NCI-H345 treated with DMSO at 0.1 percent for 48 hours (cell line): ENCODE data around the gene FBLN1.
"Not testable (repeated sequence)": the region's sequence is repeated elsewhere in the genome, so short reads cannot be mapped to it uniquely, and the experiment has no call there.

ENCODE experiments used
- DNase-seq: peaks from one replicate; lab custom pipeline; 2025; ENCODE audit not compliant: unreplicated experiment; lab: John Stamatoyannopoulos, UW

FBLN1 gene

DNA sequence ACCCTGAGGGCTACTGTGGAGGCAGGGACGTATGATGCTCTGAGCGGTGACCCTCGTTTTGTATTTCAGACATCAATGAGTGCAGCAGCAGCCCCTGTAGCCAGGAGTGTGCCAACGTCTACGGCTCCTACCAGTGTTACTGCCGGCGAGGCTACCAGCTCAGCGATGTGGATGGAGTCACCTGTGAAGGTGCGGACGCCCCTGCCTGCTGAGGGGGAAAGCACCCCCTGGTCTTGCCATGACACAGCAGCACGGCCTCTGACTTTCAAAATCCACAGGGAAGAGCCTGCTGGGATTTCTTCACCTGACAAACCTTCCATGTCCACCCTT, 44.3 kb downstream of the FBLN1 start:
- no peak for DNase-seq

DNA sequence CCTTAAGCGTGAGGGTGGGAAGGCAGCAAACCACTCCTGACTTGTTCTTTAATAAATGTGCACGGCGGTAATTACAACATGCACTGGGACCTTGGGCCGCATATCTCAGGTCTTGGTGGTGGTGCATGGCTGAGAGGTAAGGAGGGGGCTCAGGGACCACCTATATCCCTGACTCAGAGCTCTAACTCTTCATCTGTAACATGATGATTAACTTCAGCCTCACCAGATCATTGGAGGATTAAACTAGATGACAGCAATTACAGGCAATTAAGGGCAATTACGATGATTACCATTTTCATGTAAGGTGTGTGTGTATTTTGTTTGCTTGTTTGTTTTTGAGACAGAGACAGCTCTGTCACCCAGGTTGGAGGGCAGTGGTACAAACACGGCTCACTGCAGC, 45.0 kb downstream of the FBLN1 start:
- DNase-seq, result no peak

DNA sequence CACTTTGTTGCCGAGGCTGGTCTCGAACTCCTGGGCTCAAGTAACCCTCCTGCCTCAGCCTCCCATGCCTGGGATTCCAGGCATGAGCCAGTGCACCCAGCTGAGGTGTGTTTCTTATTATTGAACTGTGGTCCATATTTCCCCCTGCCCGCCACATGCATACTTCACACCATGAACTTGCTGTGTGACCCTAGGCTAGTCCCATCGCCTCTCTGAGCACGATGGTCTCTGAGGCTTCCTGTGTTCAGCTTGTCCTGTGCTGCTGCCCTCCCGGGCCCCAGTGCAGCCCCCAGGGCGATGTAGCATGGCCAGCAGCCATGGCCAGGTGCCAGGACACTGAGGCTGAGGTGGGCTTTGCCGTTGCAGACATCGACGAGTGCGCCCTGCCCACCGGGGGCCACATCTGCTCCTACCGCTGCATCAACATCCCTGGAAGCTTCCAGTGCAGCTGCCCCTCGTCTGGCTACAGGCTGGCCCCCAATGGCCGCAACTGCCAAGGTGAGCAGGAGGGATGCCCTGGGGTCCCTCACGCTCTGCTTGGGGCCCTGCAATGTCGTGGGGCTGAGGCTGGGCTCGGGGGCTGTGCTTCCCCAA, 45.7 kb downstream of the FBLN1 start:
- no peak for DNase-seq

GRCh38 chr22:45548991-45549761, 46.5 kb downstream of the FBLN1 start:
- DNase-seq, result no peak

DNA sequence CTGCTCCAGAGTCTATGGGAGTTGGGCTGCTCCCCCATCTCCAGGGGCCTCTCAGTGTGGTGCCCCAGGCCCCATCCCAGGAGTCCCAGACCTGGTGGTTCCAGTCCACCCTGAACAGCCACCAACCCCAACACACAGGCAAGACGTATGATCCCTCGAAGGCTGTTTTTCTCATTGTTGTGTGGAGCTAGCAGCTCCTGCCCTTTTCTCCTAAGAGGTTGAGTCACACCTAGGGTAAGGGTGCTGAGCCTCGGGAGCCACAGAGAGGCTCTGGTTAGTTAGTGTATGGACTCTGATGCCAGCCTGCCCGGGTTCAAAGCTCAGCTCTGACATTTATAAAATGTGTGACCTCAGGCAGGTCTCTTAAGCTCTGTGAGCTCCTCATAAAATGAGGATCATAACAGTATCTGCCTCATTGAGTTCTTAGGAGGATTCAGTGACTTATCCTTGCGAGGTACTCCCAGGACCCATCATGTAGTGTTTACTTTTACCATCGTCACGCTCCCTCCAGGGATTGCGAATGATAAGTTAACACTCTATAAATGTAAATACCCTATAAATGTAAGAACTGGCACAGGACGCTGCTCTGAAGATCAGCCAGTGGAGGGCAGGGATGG, 47.2 kb downstream of the FBLN1 start:
- no peak for DNase-seq

DNA sequence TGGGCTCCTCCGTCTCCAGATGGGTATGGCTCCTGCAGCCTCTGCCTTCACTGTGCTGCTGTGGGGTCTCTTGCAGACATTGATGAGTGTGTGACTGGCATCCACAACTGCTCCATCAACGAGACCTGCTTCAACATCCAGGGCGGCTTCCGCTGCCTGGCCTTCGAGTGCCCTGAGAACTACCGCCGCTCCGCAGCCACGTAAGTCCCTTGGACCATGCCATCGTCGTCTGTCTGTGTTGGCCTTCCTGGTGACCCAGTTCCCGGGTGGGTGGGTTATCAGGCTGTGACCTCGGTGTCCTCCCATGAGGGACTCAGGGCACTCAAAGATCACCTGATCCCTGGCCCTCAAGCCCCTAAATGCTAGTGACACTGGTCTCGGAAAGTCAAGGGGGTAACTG, 47.7 kb downstream of the FBLN1 start:
- no peak for DNase-seq

- DNase-seq, result no peak
Measured at GRCh38 chr22:45550891-45551290, 48.2 kb downstream of the FBLN1 start.

GRCh38 chr22:45551310-45552016, 48.8 kb downstream of the FBLN1 start:
- DNase-seq, result no peak

DNA sequence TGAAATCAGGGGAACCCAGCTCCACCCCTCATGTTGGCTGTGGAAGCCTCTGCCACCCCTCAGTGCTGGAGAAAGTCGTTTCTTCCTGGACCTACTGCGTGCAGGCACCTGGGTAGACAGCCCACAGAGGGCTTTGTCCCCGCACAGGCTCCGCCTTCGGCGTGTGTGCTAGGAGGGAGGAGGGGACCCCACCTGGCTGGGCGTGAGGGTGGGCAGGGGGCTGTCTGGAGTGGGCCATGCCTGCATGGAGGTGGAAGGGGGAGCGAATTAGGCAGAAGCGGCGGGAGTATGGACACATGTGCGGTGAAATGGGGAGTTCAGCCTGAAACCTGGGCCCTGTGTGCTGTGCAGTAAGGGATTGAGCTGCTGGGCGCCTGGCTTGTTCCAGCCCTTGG, 49.3 kb downstream of the FBLN1 start:
- DNase-seq, result no peak

- no peak for DNase-seq
Measured at GRCh38 chr22:45552580-45553350, 50.1 kb downstream of the FBLN1 start.

DNA sequence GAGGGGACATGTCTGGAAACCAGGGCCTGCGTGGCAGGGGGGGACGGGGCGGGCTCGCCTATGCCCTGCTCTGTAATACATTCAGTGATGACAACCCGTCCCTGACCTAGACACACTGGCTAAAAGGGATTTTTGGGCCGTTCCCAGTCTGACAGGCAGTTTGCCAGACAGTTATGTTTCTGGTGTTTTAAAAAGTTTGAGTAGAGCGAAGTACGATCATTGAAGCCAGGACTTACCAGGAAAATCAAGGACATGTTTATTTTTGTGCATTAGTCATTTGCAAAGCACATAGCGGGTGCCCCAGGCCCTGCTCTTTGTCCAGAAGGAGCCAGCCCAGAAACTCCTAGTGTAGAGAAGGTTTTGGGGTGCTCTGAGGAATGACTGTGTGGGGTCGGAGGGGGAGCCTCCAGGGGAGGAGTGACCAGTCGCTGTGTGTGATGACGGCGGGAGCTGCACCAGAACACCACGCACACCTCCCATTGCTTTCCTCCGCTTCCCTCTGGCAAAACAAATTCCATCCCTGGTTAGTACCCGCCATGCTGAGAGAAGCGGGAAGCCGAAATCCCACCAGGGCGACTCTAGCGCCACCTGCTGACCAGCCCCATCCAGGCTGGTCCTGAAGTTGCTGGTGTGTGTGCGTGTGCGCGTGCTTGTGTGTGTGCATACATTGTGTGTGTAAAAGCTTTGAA, 50.8 kb downstream of the FBLN1 start:
- peak; percentile 25 for DNase-seq

- no peak for DNase-seq
Measured at GRCh38 chr22:45554040-45554406, 51.3 kb downstream of the FBLN1 start.

- DNase-seq, result no peak
Measured at GRCh38 chr22:45554861-45555260, 52.2 kb downstream of the FBLN1 start.

DNA sequence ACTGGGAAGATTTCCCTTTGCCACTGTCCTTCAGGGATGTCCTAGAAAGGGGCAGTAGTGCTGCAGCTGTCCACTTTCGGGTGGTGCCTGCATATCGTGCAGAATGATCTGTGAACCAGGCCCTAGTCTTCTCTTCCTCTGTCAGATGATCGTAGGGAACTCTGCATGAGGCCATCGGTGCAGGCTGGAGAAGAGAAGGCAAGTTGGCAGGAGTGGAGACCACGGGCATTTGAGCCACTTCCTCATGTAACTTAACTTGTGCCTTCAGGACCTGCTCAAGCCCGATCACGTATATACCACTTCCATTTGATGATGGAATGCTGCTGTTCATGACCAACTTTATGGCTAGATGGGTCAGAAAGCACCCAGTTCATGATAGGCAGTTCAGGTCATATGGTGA, 55.2 kb downstream of the FBLN1 start:
- DNase-seq, result not testable (repeated sequence)

- DNase-seq, result not testable (repeated sequence)
Measured at GRCh38 chr22:45560092-45560491, 57.4 kb downstream of the FBLN1 start.

DNA sequence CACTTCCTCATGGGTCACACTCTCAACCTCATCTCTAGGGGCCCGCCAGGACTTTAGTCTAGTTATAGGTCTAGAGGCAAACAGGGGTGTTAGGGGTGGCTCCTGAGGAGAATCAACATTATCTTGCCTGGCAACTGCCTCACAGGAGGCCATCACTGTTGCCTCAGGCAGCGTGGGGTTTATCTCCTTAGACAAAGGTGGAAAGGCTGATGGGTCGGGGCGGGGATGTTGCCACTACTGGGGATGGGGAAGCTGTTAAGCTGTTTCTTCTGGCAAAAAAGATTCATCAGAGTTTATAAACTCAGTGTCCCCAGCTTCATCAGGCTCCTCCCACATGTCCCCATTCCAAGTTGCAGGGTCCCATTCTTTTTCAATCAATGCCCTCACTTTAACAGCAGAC, 58.1 kb downstream of the FBLN1 start:
- DNase-seq, result not testable (repeated sequence)

- DNase-seq, result no peak
Measured at GRCh38 chr22:45562102-45562501, 59.4 kb downstream of the FBLN1 start.

GRCh38 chr22:45562537-45563361, 60.1 kb downstream of the FBLN1 start:
- no peak for DNase-seq

GRCh38 chr22:45563362-45564040, 60.8 kb downstream of the FBLN1 start:
- DNase-seq, result no peak
